DOHH2 (cell line): ENCODE measurements around the gene NDUFAF5.

Experiments used
- CTCF ChIP-seq: fragments of 200-600 bp; sonication (generic); IDR thresholded peaks from one replicate; pipeline ENCODE4 v1.5.1; 2014; ENCODE audit warnings: antibody characterized with exemption, mild to moderate bottlenecking, low read depth, low read length; ENCODE audit not compliant: poor library complexity, severe bottlenecking
- EZH2phosphoT487 ChIP-seq: fragments of 200-600 bp; sonication (generic); IDR thresholded peaks from 2 replicates; pipeline ENCODE4 v1.6.1; 2017; ENCODE audit warnings: borderline replicate concordance, mild to moderate bottlenecking, antibody characterized with exemption, low read length, moderate library complexity, mixed read lengths

GRCh38 chr20:13772529-13772928, 12.3 kb upstream of the NDUFAF5 start:
- no peak for TF ChIP-seq CTCF
- no peak for TF ChIP-seq EZH2phosphoT487
